Epithelial cell of proximal tubule (primary cell): ENCODE measurements around the gene CACNA1D. TPM values are rescaled to one million over a fixed set of nuclear protein-coding genes. Genes with fewer than 3 reads are reported as not detected.

Experiments used
- DNase-seq: peaks from one replicate; pipeline ENCODE4 v3.0.0-alpha.2; 2011; ENCODE audit warnings: low read depth
- H3K4me3 ChIP-seq: 2 replicates; pipeline ENCODE4 v1.5.1; 2011; ENCODE audit warnings: low read depth, mild to moderate bottlenecking, low read length
- CTCF ChIP-seq: conservative IDR thresholded peaks from 2 replicates; pipeline ENCODE4 v1.5.1; 2012; ENCODE audit warnings: low read depth, mild to moderate bottlenecking, low read length
- total RNA-seq: library from RNA; depleted of rRNA; stranded (reverse); fragments of >200 nt; gene quantifications from 2 replicates; pipeline ENCODE4 v1.2.3, GENCODE V29; 2015

CACNA1D gene
- total RNA-seq, 1 donor from 2014 or later = 1.9 TPM

GRCh38 chr3:53534676-53535400 is 40.4 kb downstream of the CACNA1D start:
- no peak overlapping the region for H3K4me3 ChIP-seq
- TF ChIP-seq CTCF = no peak
- no peak for DNase-seq

DNA sequence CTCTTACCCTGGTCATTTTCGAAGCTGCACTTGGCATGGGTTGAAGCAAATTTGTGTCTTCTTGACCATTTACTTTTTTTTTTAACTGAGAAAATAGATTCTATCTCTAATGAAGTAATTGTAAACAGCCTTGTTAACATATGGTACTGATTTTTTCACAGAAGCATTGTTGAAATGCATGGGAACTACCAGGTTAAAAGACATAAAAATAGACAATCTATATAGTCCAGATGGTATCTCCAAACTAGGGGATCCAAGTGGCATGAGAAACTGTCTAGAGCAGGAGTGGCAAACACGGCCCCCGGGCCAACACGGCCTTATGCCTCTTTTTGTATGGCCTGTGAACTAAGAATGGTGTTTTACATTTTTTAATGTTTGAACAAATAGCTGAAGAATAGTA is 41.9 kb downstream of the CACNA1D start:
- H3K4me3 ChIP-seq = no peak overlapping the region
- no peak for DNase-seq
- no peak for TF ChIP-seq CTCF

GRCh38 chr3:53544357-53544756 is 49.9 kb downstream of the CACNA1D start:
- no peak overlapping the region for H3K4me3 ChIP-seq
- peak; percentile 40 for DNase-seq
- no peak for TF ChIP-seq CTCF

DNA sequence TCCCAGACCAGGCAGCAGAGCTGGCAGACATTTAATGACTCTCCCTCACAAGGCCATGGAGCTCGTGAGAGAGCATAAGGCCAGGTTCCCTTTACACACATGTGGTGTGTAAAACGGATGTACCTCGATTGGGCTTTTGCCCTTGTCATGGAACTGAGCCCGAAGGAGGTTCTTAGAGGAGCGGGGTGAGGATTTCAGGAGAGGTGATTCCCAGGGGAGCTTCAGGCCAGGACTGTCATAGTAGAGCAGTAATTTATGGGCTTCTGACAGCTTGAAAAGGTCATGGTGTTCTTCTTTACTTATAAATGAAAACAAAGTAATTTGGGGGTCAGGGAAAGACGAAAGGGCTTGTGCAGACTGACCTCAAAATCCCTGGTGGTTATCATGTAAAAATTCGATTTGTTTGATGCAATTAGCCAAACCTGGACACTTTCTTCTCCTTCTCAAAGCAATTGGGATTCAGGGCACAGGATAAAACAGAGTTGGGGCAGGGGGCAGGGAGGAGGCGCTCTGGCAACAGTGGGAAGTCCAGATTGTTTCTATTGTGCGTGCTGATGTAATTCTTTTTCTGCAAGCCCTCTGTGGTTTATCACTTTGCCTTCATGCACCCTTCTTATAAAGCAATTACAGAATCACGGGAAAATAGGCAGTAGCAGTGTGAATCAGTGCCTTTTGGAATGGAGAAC is 51.0 kb downstream of the CACNA1D start:
- no peak for DNase-seq
- H3K4me3 ChIP-seq = no peak overlapping the region
- no peak for TF ChIP-seq CTCF

GRCh38 chr3:53545996-53546359 is 51.6 kb downstream of the CACNA1D start:
- TF ChIP-seq CTCF = no peak
- no peak for DNase-seq
- no peak overlapping the region for H3K4me3 ChIP-seq

- no peak for DNase-seq
- TF ChIP-seq CTCF = no peak
Observed at GRCh38 chr3:53547327-53547726, 52.9 kb downstream of the CACNA1D start.

GRCh38 chr3:53550005-53550620 is 55.7 kb downstream of the CACNA1D start:
- no peak for TF ChIP-seq CTCF
- H3K4me3 ChIP-seq = no peak overlapping the region
- DNase-seq = no peak

More at GRCh38 chr3:53547327-53547726, 52.9 kb downstream of the CACNA1D start:
- no peak overlapping the region for H3K4me3 ChIP-seq
